Mammary epithelial cell (primary cell): ENCODE data around the gene NRG2.

Experiments used
- EZH2 ChIP-seq: IDR thresholded peaks from 2 replicates; pipeline ENCODE4 v1.6.1; 2012; ENCODE audit warnings: low read length, inconsistent platforms, borderline replicate concordance
- TF ChIP-seq, protein P1 (sequence below), 2 donors: IDR thresholded peaks in 1 of 2; conservative IDR thresholded peaks in 1 of 2; 2 replicates each; pipeline ENCODE4 v1.5.1; 2011 to 2012; ENCODE audit warnings: inconsistent platforms in 2 of 2, low read length in 2 of 2, mild to moderate bottlenecking in 2 of 2, control low read depth in 1 of 2, low read depth in 1 of 2; ENCODE audit not compliant: insufficient read depth in 1 of 2; ENCODE audit errors: extremely low read depth in 1 of 2

DNA sequence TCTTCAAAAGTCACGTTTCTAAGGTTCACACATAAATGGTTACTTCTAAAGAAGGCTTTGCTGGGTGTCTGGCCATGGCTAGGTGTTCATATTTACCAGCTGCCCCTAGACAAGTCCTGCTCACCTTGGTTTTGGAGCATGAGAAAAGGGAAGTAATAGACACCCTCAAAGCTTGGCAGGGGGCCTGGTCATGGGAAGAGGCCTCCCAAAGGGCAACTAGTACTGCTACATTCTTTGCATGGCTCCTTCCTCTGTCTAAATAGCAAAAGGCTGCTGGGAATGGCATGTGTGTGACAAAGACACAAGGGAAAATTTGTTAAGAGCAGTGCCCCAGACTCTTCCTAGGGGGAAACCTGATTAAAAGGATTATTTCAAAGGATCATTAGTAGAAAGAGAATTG is 93.4 kb downstream of the NRG2 start:
- TF ChIP-seq, protein P1, sequence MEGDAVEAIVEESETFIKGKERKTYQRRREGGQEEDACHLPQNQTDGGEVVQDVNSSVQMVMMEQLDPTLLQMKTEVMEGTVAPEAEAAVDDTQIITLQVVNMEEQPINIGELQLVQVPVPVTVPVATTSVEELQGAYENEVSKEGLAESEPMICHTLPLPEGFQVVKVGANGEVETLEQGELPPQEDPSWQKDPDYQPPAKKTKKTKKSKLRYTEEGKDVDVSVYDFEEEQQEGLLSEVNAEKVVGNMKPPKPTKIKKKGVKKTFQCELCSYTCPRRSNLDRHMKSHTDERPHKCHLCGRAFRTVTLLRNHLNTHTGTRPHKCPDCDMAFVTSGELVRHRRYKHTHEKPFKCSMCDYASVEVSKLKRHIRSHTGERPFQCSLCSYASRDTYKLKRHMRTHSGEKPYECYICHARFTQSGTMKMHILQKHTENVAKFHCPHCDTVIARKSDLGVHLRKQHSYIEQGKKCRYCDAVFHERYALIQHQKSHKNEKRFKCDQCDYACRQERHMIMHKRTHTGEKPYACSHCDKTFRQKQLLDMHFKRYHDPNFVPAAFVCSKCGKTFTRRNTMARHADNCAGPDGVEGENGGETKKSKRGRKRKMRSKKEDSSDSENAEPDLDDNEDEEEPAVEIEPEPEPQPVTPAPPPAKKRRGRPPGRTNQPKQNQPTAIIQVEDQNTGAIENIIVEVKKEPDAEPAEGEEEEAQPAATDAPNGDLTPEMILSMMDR (conservative IDR thresholded peaks at IDR 0.05 in 1 of 2, IDR thresholded peaks at IDR 0.05 in 1 of 2; ENCODE audit: extremely low read depth in 1 of 2, insufficient read depth in 1 of 2, low read depth in 1 of 2, low read length in 2 of 2): no peak
- TF ChIP-seq EZH2: no peak
